Transverse colon (tissue), 4 donors: Measurements from ENCODE around the gene SLC43A1. TPM values are rescaled to one million over a fixed set of nuclear protein-coding genes. Genes with fewer than 3 reads are reported as not detected.

ENCODE experiments used
- DNase-seq: peaks from one replicate; pipeline ENCODE4 v3.0.0-alpha.2; 2019
- H3K27ac ChIP-seq, 4 donors: fragments of 200-600 bp; sonication (generic); 2 replicates each; pipeline ENCODE4 v1.5.1; 2016 to 2018; ENCODE audit warnings: inconsistent platforms in 4 of 4
- H3K27me3 ChIP-seq: fragments of 200-600 bp; sonication (generic); 2 replicates; pipeline ENCODE4 v1.5.1; 2017; ENCODE audit warnings: inconsistent platforms
- H3K36me3 ChIP-seq, 4 donors: fragments of 200-600 bp; sonication (generic); 2 replicates each; pipeline ENCODE4 v1.5.1; 2017 to 2019; ENCODE audit warnings: inconsistent platforms in 4 of 4
- H3K4me1 ChIP-seq, 4 donors: fragments of 200-600 bp; sonication (generic); 2 replicates each; pipeline ENCODE4 v1.5.1; 2017 to 2020; ENCODE audit warnings: inconsistent platforms in 4 of 4
- H3K4me3 ChIP-seq, 4 donors: fragments of 200-600 bp; sonication (generic); 1 replicate in 1 of 4; 2 replicates in 3 of 4; pipeline versions ENCODE4 v1.5.1 to v1.6.1; 2017 to 2019; ENCODE audit warnings: inconsistent platforms in 4 of 4
- H3K9me3 ChIP-seq, 2 donors: fragments of 200-600 bp; sonication (generic); 2 replicates each; pipeline ENCODE4 v1.5.1; 2017 to 2019; ENCODE audit warnings: inconsistent platforms in 2 of 2
- CTCF ChIP-seq, 5 experiments: fragments of 200-600 bp in 3 of 5; fragments of 450-650 bp in 2 of 5; sonication (generic) in 3 of 5; IDR thresholded peaks; 1 replicate in 2 of 5; 2 replicates in 3 of 5; pipeline ENCODE4 v1.5.1; 2016 to 2017; ENCODE audit warnings: antibody characterized with exemption in 5 of 5, inconsistent platforms in 3 of 5, mild to moderate bottlenecking in 2 of 5, moderate library complexity in 1 of 5
- EP300 ChIP-seq: sonication (generic); formaldehyde crosslinking; IDR thresholded peaks from one replicate; pipeline ENCODE4 v1.6.1; 2017; ENCODE audit warnings: antibody characterized with exemption, low read depth
- POLR2A ChIP-seq: fragments of 450-650 bp; IDR thresholded peaks from one replicate; pipeline ENCODE4 v1.6.1; 2016; ENCODE audit warnings: antibody characterized with exemption, mild to moderate bottlenecking, moderate library complexity
- POLR2AphosphoS5 ChIP-seq, 3 donors: sonication (generic); formaldehyde crosslinking; IDR thresholded peaks; one replicate each; pipeline ENCODE4 v1.6.1; 2016; ENCODE audit warnings: antibody characterized with exemption in 3 of 3
- WGBS, 2 donors: methylation state at CpG; one replicate each; pipeline ENCODE4 v1.1.5; 2018; ENCODE audit warnings: low coverage in 1 of 2; 5-methylcytosine and 5-hydroxymethylcytosine counted together
- in situ Hi-C, 4 donors: fragments of 200-750 bp; cut with MboI; loops; one replicate each; pipeline versions ENCODE4 v1.15.0 to v1.15.1; 2017; ENCODE audit warnings: low sequenced_read_pairs in 3 of 4, low pct_ligation_motif_present in 1 of 4, low pct_unique_long_range_greater_than_20kb in 1 of 4
- intact Hi-C: fragments of 100-400 bp; cut with DNase I; formaldehyde crosslinking; loops from one replicate; pipeline ENCODE4 v1.15.1; 2023; ENCODE audit warnings: low total_unique reads
- total RNA-seq, 4 donors: library from RNA; depleted of rRNA; stranded (reverse); fragments of >200 nt; gene quantifications; one replicate each; pipeline ENCODE4 v1.1.0, GENCODE V29; 2016

The SLC43A1 gene
- total RNA-seq, 4 donors from 2014 or later, result 7.5 to 30.4 (median 15.2) TPM

DNA sequence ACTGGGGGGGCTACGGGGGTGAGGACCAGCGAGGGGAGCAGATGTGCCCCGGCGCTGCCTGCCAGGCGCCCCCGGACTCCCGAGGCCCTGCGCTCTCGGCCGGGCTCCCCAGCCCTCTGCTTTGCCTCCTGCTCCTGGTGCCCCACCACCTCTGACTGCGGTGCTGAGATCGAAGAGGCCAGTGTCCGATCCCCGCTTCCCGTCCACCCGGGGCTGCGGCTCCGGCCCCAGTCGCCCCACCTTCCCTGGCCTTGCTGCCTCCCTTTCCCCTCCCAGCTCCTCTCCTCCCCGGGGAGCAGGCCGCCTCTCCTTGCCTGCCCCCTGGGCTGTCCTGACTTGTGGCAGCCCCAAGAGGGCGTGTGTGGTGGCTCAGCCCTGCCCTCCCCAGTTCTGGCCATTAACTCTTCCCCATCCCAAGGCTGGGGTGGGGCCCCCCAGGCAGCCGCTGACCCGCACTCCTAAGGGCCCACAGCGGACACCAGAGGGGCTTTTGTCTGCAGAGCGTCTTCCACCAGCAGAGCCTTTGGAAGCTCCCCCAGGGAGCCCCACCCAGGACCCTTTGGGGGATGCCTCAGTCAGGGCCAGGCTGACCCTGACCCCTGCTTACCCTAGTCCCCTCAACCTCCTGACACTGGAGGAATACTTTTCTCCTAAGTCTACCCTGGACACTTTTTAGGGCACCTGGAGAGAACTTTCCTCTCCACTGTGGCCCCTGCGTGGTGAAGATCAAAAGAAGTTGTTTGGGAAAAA is 38.6 kb downstream of the SLC43A1 start:
- Histone ChIP-seq H3K4me1 (peaks cover 11 to 27% (median 19%) of the 10 kb centered on the region in 4 donors), H3K4me3 (peak overlapping the region; percentile 30 to 54 (median 38)), H3K9me3 (no peaks in the 10 kb centered on the region), H3K36me3 (no peaks in the 10 kb centered on the region), H3K27ac (peak overlapping the region in 1 of 4 donors; percentile 63), H3K27me3 (peaks cover 29% of the 10 kb centered on the region)
- 15 to 67% methylated on average over 1 to 17 of the region's 27 CpGs for WGBS, 2 donors
- TF ChIP-seq EP300 (no peak), CTCF (IDR thresholded peaks at IDR 0.05) (peak; percentile 38 to 48 (median 41)), POLR2A (peak; percentile 30)
- intact Hi-C loops (no loop called here), in situ Hi-C loops (loop anchor here in 2 of 4 donors (25.0 kb wide), 1 partner anchor 140 kb away; the partner anchor contains the start of genes P2RX3 (in 2 of the 2) and SSRP1 (in 2 of the 2))
- peak; percentile 59 for DNase-seq

DNA sequence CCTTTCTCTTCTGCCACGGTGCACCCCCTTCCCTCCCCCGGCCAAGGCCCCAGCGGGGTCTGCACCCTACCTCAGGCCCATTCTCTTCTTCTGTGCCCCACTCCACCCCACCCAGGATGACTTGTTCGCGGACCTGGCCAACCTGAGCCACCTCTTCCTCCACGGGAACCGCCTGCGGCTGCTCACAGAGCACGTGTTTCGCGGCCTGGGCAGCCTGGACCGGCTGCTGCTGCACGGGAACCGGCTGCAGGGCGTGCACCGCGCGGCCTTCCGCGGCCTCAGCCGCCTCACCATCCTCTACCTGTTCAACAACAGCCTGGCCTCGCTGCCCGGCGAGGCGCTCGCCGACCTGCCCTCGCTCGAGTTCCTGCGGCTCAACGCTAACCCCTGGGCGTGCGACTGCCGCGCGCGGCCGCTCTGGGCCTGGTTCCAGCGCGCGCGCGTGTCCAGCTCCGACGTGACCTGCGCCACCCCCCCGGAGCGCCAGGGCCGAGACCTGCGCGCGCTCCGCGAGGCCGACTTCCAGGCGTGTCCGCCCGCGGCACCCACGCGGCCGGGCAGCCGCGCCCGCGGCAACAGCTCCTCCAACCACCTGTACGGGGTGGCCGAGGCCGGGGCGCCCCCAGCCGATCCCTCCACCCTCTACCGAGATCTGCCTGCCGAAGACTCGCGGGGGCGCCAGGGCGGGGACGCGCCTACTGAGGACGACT is 39.3 kb downstream of the SLC43A1 start:
- H3K36me3 ChIP-seq, result no peaks in the 10 kb centered on the region
- no peaks in the 10 kb centered on the region for H3K9me3 ChIP-seq
- peak overlapping the region; percentile 30 to 54 (median 38) for H3K4me3 ChIP-seq
- in situ Hi-C loops (loop anchor here in 2 of 4 donors (25.0 kb wide), 1 partner anchor 139 kb away; the partner anchor contains the start of genes P2RX3 (in 2 of the 2) and SSRP1 (in 2 of the 2)), intact Hi-C loops (no loop called here)
- 4% methylated on average over 23 of the region's 80 CpGs; no CpG with 5 or more reads in 1 of the 2 donors for WGBS, 2 donors
- peak; percentile 50 for DNase-seq
- peak overlapping the region in 1 of 4 donors; percentile 63 for H3K27ac ChIP-seq
- peaks cover 25% of the 10 kb centered on the region for H3K27me3 ChIP-seq
- peaks cover 11 to 27% (median 19%) of the 10 kb centered on the region in 4 donors for H3K4me1 ChIP-seq
- TF ChIP-seq POLR2A (no peak), EP300 (no peak), CTCF (IDR thresholded peaks at IDR 0.05) (no peak), POLR2AphosphoS5 (IDR thresholded peaks at IDR 0.05) (no peak)

GRCh38 chr11:57475671-57476046 is 39.8 kb downstream of the SLC43A1 start:
- intact Hi-C loops (no loop called here), in situ Hi-C loops (loop anchor here in 2 of 4 donors (25.0 kb wide), 1 partner anchor 138 kb away; the partner anchor contains the start of genes P2RX3 (in 2 of the 2) and SSRP1 (in 2 of the 2))
- 57 to 70% methylated on average over 1 to 5 of the region's 5 CpGs for WGBS, 2 donors
- TF ChIP-seq EP300 (no peak), POLR2AphosphoS5 (IDR thresholded peaks at IDR 0.05) (no peak), CTCF (IDR thresholded peaks at IDR 0.05) (no peak), POLR2A (no peak)
- H3K27me3 ChIP-seq, result peaks cover 25% of the 10 kb centered on the region
- no peaks in the 10 kb centered on the region for H3K9me3 ChIP-seq
- peak overlapping the region in 1 of 4 donors; percentile 54 for H3K4me3 ChIP-seq
- peaks cover 11 to 27% (median 19%) of the 10 kb centered on the region in 4 donors for H3K4me1 ChIP-seq
- no peak overlapping the region for H3K27ac ChIP-seq
- no peak for DNase-seq
- H3K36me3 ChIP-seq, result no peaks in the 10 kb centered on the region

DNA sequence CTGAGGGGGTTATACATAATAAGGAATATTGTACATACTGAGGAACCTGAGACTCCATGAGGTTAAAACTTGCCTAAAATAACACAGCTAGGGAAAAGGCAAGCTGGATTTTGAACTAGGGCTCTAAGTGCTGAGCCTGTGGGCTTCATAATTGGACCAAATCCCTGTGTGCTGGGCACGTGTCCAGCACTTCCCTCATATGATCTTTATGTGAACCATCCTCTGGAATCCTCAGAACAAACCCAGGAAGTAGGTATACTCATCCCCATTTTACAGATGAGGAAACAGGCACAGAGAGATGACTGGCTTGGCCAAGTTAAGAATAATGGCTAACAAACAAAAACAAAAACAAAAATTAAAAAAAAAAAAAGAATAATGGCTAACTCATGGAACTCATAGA is 40.3 kb downstream of the SLC43A1 start:
- in situ Hi-C loops (loop anchor here in 2 of 4 donors (25.0 kb wide), 1 partner anchor 138 kb away; the partner anchor contains the start of genes P2RX3 (in 2 of the 2) and SSRP1 (in 2 of the 2)), intact Hi-C loops (no loop called here)
- DNase-seq, result no peak
- TF ChIP-seq CTCF (IDR thresholded peaks at IDR 0.05) (no peak), EP300 (no peak), POLR2AphosphoS5 (IDR thresholded peaks at IDR 0.05) (no peak), POLR2A (no peak)
- no peak overlapping the region for H3K4me3 ChIP-seq
- no peaks in the 10 kb centered on the region for H3K36me3 ChIP-seq
- no peak overlapping the region for H3K27ac ChIP-seq
- peaks cover 25% of the 10 kb centered on the region for H3K27me3 ChIP-seq
- 36 to 76% methylated on average over 1 of the region's 1 CpG for WGBS, 2 donors
- peaks cover 11 to 27% (median 19%) of the 10 kb centered on the region in 4 donors for H3K4me1 ChIP-seq
- H3K9me3 ChIP-seq, result no peaks in the 10 kb centered on the region
